Measurements from ENCODE around the gene GPR15LG. TPM values are rescaled to one million over a fixed set of nuclear protein-coding genes. Genes with fewer than 3 reads are reported as not detected.

GPR15LG gene
- not detected in 2 replicates for total RNA-seq (2013; cell fraction: nucleolus; rRNA removed)
- total RNA-seq (2014; rRNA removed) = 1.2 and 2.0 TPM in 2 replicates
- 1.1 and 1.4 TPM in 2 replicates for total RNA-seq (2014; rRNA removed; fragmentation: Illumina TruSeq; extraction: Trizol)
- 1.3 and 1.5 TPM in 2 replicates for total RNA-seq (2021)
- polyA plus RNA-seq (2011; ENCODE audit: low read depth) = 0.96 TPM
- 5.9 and 12.2 TPM in 2 replicates for polyA plus RNA-seq (2011; rRNA removed)
- 13.3 and 14.9 TPM in 2 replicates for polyA plus RNA-seq (2011; cell fraction: cytosol; rRNA removed)
- 4.2 and 5.7 TPM in 2 replicates for polyA plus RNA-seq (2011; cell fraction: nucleus; rRNA removed)
- polyA plus RNA-seq (2012) = 0.58 and 0.80 TPM in 2 replicates
- 0.73 and 1.7 TPM in 2 replicates for polyA plus RNA-seq (2014; fragmentation: Illumina TruSeq; extraction: Trizol)
- 1 to 10 TPM; 1.2 TPM for polyA plus RNA-seq (2014; fragmentation: Nextera tagmentation; extraction: Ambion mirVana)
- 0.80 and 1.5 TPM in 2 replicates for polyA plus RNA-seq (2014; rRNA removed)
- 1 to 10 TPM; 4.2 to 5.0 TPM for polyA plus RNA-seq (2016; fragmentation: Nextera tagmentation; extraction: Ambion mirVana)
- 4.2 and 10.5 TPM in 2 replicates for polyA minus RNA-seq (2011; rRNA and poly(A)+ RNA removed)
- polyA minus RNA-seq (2011; cell fraction: cytosol; rRNA and poly(A)+ RNA removed) = 2.9 and 5.5 TPM in 2 replicates
- polyA minus RNA-seq (2011; cell fraction: nucleus; rRNA and poly(A)+ RNA removed) = 2.2 and 3.6 TPM in 2 replicates
- percentile 44 among the genes with signal in this experiment for Bru-seq, nascent RNA
- BruChase-seq, experiment 1, labeled RNA remaining after a 6-hour chase = percentile 46 among the genes with signal in this experiment
- percentile 42 among the genes with signal in this experiment for BruChase-seq, experiment 2, labeled RNA remaining after a 2-hour chase
- long read RNA-seq, experiment 1, transcript C10orf99-201 (3 exons, 888 nt) = major isoform, 8 of 9 reads
- long read RNA-seq, experiment 1, partial matches to known transcripts = 0 of 9 reads
- long read RNA-seq, experiment 1, other reads (novel, unspliced or antisense) = 1 of 9 reads
- long read RNA-seq, experiment 2, transcript C10orf99-201 (3 exons, 888 nt) = major isoform, 13 of 14 reads
- long read RNA-seq, experiment 2, partial matches to known transcripts = 0 of 14 reads
- long read RNA-seq, experiment 2, other reads (novel, unspliced or antisense) = 1 of 14 reads

- H3K27ac ChIP-seq (ENCODE audit: control insufficient read depth, insufficient read depth) = peak within 1 kb of the TSS; percentile 98
- H3K4me2 ChIP-seq (ENCODE audit: control insufficient read depth, insufficient read depth) = peak within 1 kb of the TSS; percentile 86
- H4K20me1 ChIP-seq (ENCODE audit: control insufficient read depth, insufficient read depth) = no peaks in the 10 kb centered on the region
- H3K9ac ChIP-seq (ENCODE audit: control insufficient read depth, insufficient read depth, low read length) = peak within 1 kb of the TSS; percentile 93
- no TSS peak for BruUV-seq (replicated peaks)
- FAIRE-seq = no peak
- no peaks in the 10 kb centered on the region for H3K27me3 ChIP-seq (replicated peaks in 1 of 2; ENCODE audit: control insufficient read depth in 2 of 2, insufficient read depth in 2 of 2, low read length in 1 of 2)
- intact Hi-C loops (cut with micrococcal nuclease; ENCODE audit: unreplicated experiment) = loop anchor here (5.0 to 10.0 kb wide), 2 partner anchors 159 to 1249 kb away; no protein-coding TSS in a partner anchor
- CTCF ChIA-PET = interaction anchor here (1.0 to 6.4 kb wide), 9 partner anchors 8 to 41 kb away, joined by 3 to 35 read pairs (median 4); partner anchors contain the start of gene GHITM
- WGBS (ENCODE audit: insufficient coverage, insufficient replicate concordance, low lambda C conversion rate, missing lambda C conversion rate) = 51% methylated on average over 2 of the region's 2 CpGs
- H3K9me3 ChIP-seq (replicated peaks; ENCODE audit: control insufficient read depth, insufficient read depth, low read length) = no peaks in the 10 kb centered on the region
- RAD21 ChIA-PET (ENCODE audit: unreplicated experiment) = interaction anchor here (1.0 to 1.2 kb wide), 4 partner anchors 18 to 28 kb away, joined by 3 to 5 read pairs (median 3); no protein-coding TSS in a partner anchor
- ATAC-seq = peak; percentile 48
- SMC1A ChIA-PET (ENCODE audit: uncharacterized antibody, unreplicated experiment) = interaction anchor here (0.6 to 3.6 kb wide), 8 partner anchors 9 to 225 kb away, joined by 3 to 18 read pairs (median 4); no protein-coding TSS in a partner anchor
- H3K4me1 ChIP-seq (ENCODE audit: control insufficient read depth, insufficient read depth, low read length) = peaks cover 40% of the 10 kb centered on the region
- no peaks in the 10 kb centered on the region for H3K36me3 ChIP-seq (ENCODE audit: control insufficient read depth in 2 of 2, insufficient read depth in 2 of 2, low read length in 1 of 2)
- H2AFZ ChIP-seq (ENCODE audit: control insufficient read depth, low read depth, low read length) = peak within 1 kb of the TSS; percentile 32; the same call in 1 of the 2 replicates
- H3K79me2 ChIP-seq (ENCODE audit: control insufficient read depth, insufficient read depth, low read length) = peaks cover 29% of the 10 kb centered on the region
- POLR2A ChIA-PET = interaction anchor here (0.7 kb wide), 1 partner anchor 36 kb away, joined by 3 read pairs; no protein-coding TSS in a partner anchor
- in situ Hi-C loops (cut with MboI) = no loop called here
- H3K4me3 ChIP-seq = peak within 1 kb of the TSS; percentile 24; the same call in 1 of the 2 replicates
- DNase-seq (ENCODE audit: low read depth, low spot score) = no peak
- TF ChIP-seq BHLHE40 (IDR thresholded peaks at IDR 0.05; ENCODE audit: borderline replicate concordance in 1 of 2, low read depth in 2 of 2, low read length in 1 of 2) = 0 out of 4 replicates have a peak, but pooled peaks of 1 of the 2 experiments have one; percentile 9
- no peak for TF ChIP-seq FOS (IDR thresholded peaks at IDR 0.05; ENCODE audit: borderline replicate concordance, extremely low read depth, insufficient read length)
- TF ChIP-seq BCL11A (IDR thresholded peaks at IDR 0.05; ENCODE audit: low read depth, low read length) = no peak
- peak; percentile 50 for TF ChIP-seq MEF2B (IDR thresholded peaks at IDR 0.05; ENCODE audit: partially characterized antibody, poor library complexity, severe bottlenecking)
- no peak for TF ChIP-seq ZNF687 (IDR thresholded peaks at IDR 0.05)
- TF ChIP-seq RELA (IDR thresholded peaks at IDR 0.05; ENCODE audit: borderline replicate concordance, partially characterized antibody) = no peak
- TF ChIP-seq KLF5 (IDR thresholded peaks at IDR 0.05; ENCODE audit: partially characterized antibody) = no peak
- no peak for TF ChIP-seq ASH2L (IDR thresholded peaks at IDR 0.05; ENCODE audit: borderline replicate concordance, low read depth)
- TF ChIP-seq LARP7 (IDR thresholded peaks at IDR 0.05) = no peak
- TF ChIP-seq SMAD5 (IDR thresholded peaks at IDR 0.05; ENCODE audit: low read depth) = no peak
- no peak for TF ChIP-seq BCL3 (IDR thresholded peaks at IDR 0.05; ENCODE audit: borderline replicate concordance, insufficient read depth, low read depth, low read length, poor library complexity, severe bottlenecking)
- no peak for TF ChIP-seq SPI1 (IDR thresholded peaks at IDR 0.05; ENCODE audit: borderline replicate concordance, insufficient read depth, low read depth, low read length)
Observed at GRCh38 chr10:84173501-84173929, at the start of gene GPR15LG. Gene GPR15LG (plus strand): TSS chr10:84173801. CDS start chr10:84173852, 51 bp downstream.

Data from GM12878 (cell line).